HepG2 (cell line): Measurements from ENCODE around the gene CAPZB.

Experiments used
- CTCF ChIP-seq: sonication (generic); formaldehyde crosslinking; IDR thresholded peaks from 2 replicates; pipeline ENCODE4 v1.5.0; 2020; ENCODE audit warnings: mild to moderate bottlenecking, missing genetic modification reagents, moderate library complexity
- EP300 ChIP-seq, 3 experiments: sonication (generic) in 1 of 3; formaldehyde crosslinking in 1 of 3; IDR thresholded peaks; 2 replicates each; pipeline versions ENCODE4 v1.5.1 to v1.6.1; 2011 to 2020; ENCODE audit warnings: low read depth in 2 of 3, low read length in 2 of 3, borderline replicate concordance in 1 of 3, improper control_type of control experiment in 1 of 3, mild to moderate bottlenecking in 1 of 3, missing genetic modification reagents in 1 of 3, moderate library complexity in 1 of 3
- FOXK2 ChIP-seq: fragments of 450-650 bp; IDR thresholded peaks from 2 replicates; pipeline ENCODE4 v1.6.1; 2016
- HDAC6 ChIP-seq: fragments of 200-600 bp; sonication (generic); IDR thresholded peaks from 2 replicates; pipeline ENCODE4 v1.7.0; 2017; ENCODE audit warnings: mild to moderate bottlenecking, antibody characterized with exemption, low read length, low read depth
- HNF1A ChIP-seq, 2 experiments: sonication (generic) in 1 of 2; formaldehyde crosslinking in 1 of 2; IDR thresholded peaks; 2 replicates each; pipeline versions ENCODE4 v1.4.0 to v1.6.1; 2016 to 2020; ENCODE audit warnings: borderline replicate concordance in 1 of 2, low read depth in 1 of 2, mild to moderate bottlenecking in 1 of 2, missing genetic modification reagents in 1 of 2
- PATZ1 ChIP-seq: sonication (generic); formaldehyde crosslinking; IDR thresholded peaks from 2 replicates; pipeline ENCODE4 v1.4.0; 2020; ENCODE audit warnings: missing genetic modification reagents
- STAT6 ChIP-seq: sonication (generic); formaldehyde crosslinking; IDR thresholded peaks from 2 replicates; pipeline ENCODE4 v1.4.0; 2020; ENCODE audit warnings: missing genetic modification reagents, mild to moderate bottlenecking, borderline replicate concordance
- ZNF24 ChIP-seq: fragments of 450-650 bp; IDR thresholded peaks from 2 replicates; pipeline ENCODE4 v1.6.1; 2017; ENCODE audit warnings: antibody characterized with exemption, mild to moderate bottlenecking
- ZNF343 ChIP-seq: sonication (generic); formaldehyde crosslinking; IDR thresholded peaks from 2 replicates; pipeline ENCODE4 v1.4.0; 2020; ENCODE audit warnings: mild to moderate bottlenecking, missing genetic modification reagents
- ZNF382 ChIP-seq: sonication (generic); formaldehyde crosslinking; IDR thresholded peaks from 2 replicates; pipeline ENCODE4 v1.5.0; 2020; ENCODE audit warnings: missing genetic modification reagents, mild to moderate bottlenecking, borderline replicate concordance
- ZNF576 ChIP-seq: sonication (generic); formaldehyde crosslinking; IDR thresholded peaks from 2 replicates; pipeline ENCODE4 v1.4.0; 2020; ENCODE audit warnings: mild to moderate bottlenecking, missing genetic modification reagents
- ZNF609 ChIP-seq: sonication (generic); formaldehyde crosslinking; IDR thresholded peaks from 2 replicates; pipeline ENCODE4 v1.4.0; 2020; ENCODE audit warnings: mild to moderate bottlenecking, missing genetic modification reagents, borderline replicate concordance
- ZNF776 ChIP-seq: sonication (generic); formaldehyde crosslinking; IDR thresholded peaks from 2 replicates; pipeline ENCODE4 v1.4.0; 2020; ENCODE audit warnings: mild to moderate bottlenecking, missing genetic modification reagents
- ZNF800 ChIP-seq: sonication (generic); formaldehyde crosslinking; IDR thresholded peaks from 2 replicates; pipeline ENCODE4 v1.4.0; 2020; ENCODE audit warnings: missing genetic modification reagents

- TF ChIP-seq CTCF = no peak
- TF ChIP-seq EP300 (IDR thresholded peaks at IDR 0.05; ENCODE audit: low read depth in 2 of 2, low read length in 2 of 2) = no peak
- no peak for TF ChIP-seq EP300 (CRISPR knock-in tag; IDR thresholded peaks at IDR 0.05; ENCODE audit: borderline replicate concordance)
- TF ChIP-seq ZNF800 (CRISPR knock-in tag) = no peak
- no peak for TF ChIP-seq ZNF609 (CRISPR knock-in tag)
- no peak for TF ChIP-seq HNF1A (IDR thresholded peaks at IDR 0.05; ENCODE audit: low read depth)
- no peak for TF ChIP-seq HNF1A (CRISPR knock-in tag; IDR thresholded peaks at IDR 0.05; ENCODE audit: borderline replicate concordance)
- no peak for TF ChIP-seq STAT6
- no peak for TF ChIP-seq ZNF776 (CRISPR knock-in tag)
- no peak for TF ChIP-seq FOXK2
- TF ChIP-seq ZNF24 = no peak
- TF ChIP-seq ZNF343 (CRISPR knock-in tag) = no peak
- TF ChIP-seq ZNF576 (CRISPR knock-in tag) = no peak
- no peak for TF ChIP-seq HDAC6
- no peak for TF ChIP-seq PATZ1 (CRISPR knock-in tag)
- no peak for TF ChIP-seq ZNF382 (CRISPR knock-in tag)
These were observed 130.8 kb downstream of the CAPZB start for GRCh38 chr1:19354531-19354981.
